HG02759 (cell line): ENCODE results near the gene VPS26C.

Experiments used
- ATAC-seq: cut with Tn5 transposase; IDR thresholded peaks from one replicate; pipeline ENCODE4 v1.9.1; 2021; ENCODE audit warnings: mild to moderate bottlenecking, moderate library complexity; ENCODE audit not compliant: unreplicated experiment

The VPS26C gene

DNA sequence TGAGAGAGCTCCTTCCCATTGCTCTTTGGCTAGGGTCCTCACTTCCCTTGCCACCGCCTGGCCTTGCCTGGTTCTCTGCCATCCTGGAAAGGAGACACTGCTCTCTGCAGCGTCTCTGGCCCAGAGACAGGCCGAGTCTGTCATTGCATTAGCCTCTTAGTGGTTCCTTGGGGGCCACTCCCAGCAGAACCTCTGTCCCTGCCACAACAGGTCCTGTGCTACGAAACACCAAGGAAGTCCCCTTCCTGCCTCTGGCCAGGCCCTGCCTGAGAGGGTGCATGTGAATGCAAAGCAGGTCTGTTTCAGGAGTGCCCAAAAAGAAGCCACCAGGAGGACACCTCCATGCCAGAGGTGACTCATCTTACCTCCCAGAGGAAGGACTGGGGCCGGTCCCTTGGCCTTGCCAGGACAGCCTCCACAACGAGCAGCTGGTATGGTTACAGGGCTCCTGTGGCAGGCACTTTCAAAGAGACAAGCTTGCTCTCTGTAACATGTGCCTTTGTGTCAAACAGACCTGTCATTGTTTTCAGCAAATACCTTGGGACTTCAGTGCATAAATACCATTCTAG, 59.6 kb downstream of the VPS26C start:
- ATAC-seq: peak; percentile 55

DNA sequence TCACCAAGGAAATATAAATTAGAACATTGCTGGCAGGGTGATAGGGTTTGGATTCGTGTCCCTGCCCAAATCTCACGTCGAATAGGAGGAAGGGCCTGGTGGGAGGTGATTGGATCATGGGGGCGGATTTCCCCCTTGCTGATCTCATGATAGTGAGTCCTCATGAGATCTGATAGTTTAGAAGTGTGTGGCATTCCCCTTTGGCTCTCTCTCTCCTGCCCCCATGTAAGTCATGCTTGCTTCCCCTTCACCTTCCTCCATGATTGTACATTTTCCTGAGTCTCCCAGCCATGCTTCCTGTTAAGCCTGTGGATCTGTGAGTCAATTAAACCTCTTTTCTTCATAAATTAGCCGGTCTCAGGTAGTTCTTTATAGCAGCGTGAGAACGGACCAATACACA, 60.6 kb downstream of the VPS26C start:
- no peak for ATAC-seq

DNA sequence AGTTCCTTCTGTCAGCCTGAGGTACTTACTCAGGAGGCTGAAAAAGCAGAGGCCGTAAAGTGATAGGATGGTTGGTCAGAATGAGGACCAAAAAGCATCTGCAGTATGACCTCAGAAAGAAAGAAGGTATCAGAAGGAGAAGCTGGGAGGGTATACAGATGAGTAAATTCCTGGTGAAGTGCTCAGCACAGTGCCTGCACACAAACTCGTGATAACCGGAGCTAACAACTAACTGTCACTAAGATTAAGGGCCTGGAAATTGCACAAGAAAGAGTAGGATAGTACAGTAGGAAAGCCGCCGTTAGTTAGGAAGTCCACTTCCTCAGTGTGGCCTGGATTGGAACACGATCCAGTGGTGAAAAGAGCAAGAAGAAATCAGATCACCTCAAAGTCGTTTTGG, 62.6 kb downstream of the VPS26C start:
- ATAC-seq: no peak

DNA sequence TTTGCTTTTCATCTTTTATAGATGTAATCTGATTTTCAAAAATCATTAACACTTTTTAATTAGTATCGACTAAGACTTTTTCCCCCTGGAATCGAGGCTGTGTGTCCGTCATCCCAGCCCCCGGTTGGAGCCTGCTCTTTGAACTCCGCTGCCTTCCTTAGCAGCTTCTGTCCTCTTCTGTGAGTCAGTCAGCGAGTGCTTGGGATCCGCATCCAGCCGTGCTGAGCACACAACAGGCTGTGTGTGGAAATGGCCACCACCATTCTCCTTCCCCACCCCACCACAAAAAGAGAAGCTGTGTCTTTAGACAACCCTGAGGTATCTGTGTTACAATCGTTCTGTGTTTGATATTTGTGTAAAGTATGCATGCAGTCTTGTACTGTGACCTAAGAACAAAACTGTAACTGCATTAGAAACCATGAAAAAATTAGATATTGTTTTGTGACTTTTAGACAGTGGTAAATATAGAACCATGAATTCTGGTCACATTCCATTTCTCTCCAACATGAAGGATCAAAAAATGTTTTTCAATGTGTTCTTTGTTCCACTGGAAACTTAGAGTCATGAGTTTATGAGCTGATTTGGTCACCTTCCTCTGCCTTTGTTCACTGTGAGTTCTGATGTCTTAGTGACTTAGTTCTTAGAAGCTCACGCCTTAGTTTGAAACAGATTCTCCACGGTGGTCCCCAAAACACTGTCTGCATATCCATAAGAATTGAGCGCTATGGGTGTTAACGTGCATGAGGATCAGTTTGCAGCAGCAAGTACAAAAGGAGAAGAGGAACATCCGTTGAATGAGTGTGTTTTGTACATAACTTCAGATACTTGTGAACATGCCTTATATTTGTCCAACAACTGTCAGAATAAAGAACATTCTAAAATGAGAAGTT, 64.7 kb downstream of the VPS26C start:
- no peak for ATAC-seq

DNA sequence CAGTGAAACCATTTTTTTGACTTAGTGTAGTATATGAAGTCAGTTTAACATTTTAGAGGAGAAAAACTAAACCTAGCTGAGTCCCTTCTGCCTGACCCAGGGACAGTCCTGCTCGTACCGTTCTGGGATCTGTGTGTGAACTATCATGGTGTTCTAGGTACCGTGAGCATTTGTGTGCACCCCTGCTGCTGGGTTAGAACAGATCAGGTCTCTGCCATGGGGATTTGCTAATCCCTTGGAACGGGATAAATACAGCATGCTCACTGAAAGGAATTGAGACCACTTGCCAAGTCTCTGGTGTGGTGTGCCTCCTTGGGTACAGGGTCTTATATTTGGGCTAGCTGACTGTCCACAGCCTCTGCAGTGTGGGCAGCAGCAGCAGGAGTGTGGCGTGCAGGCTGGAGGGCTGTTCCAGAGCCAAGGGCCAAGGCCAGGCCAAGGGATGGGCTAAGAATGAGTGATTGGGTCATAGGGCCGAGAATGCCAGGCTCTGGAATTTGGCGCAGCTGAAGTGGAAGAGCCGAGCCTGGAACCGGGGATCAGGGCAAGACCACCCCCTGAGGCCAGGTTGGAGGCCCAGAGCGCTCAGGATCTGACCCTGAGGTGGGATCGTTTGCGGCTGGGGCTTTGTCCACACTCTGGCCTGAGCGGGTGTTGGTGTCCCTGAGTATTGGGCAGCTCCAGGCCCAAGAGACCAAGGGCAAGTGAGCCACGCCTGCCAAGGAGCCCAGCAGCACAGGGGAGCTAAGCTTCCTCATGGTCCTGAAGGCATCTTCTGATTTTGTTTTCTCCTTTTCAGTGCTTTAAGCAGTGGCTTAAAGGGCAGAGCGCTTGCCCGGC, 66.3 kb downstream of the VPS26C start:
- no peak for ATAC-seq

DNA sequence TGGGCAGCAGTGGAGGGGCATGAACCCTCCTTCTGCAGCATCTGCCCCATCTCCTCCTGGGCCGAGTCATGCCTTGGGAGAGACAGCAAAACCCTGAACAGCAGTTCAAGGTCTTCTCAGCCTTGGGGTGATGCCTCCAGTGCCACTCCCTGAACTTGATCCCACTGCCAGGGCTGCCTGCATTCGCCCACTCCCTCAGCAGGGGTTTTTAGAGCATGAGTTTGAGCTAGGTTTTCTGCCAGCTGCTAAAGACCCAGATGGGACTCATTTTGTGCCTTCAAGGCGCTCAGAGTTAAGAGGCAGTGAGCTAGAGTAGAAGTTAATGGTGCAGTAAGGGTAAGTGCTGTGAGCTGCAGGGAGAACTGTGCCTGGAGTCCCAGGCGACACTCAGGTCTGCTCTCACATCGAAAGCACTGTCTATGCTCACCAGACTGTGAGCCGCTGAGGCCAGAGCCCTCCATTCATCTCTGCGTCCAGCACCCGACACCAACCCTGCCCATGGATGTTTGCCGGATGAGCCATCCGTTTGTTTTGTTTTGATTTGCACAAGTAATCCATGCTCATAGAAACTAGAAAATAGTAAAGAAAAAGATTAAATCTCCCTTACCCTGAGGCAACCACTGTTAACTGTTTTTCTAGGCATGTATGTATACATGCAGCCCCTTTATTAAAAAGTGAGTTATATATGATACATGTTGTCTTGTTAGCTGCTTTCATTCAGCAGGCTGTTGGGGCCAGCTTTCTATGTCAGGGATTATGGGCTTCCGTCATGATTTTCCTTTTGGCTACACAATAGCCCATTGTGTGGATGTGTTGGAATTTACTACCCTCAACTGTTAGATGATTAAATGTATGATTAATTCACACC, 67.8 kb downstream of the VPS26C start:
- no peak for ATAC-seq

DNA sequence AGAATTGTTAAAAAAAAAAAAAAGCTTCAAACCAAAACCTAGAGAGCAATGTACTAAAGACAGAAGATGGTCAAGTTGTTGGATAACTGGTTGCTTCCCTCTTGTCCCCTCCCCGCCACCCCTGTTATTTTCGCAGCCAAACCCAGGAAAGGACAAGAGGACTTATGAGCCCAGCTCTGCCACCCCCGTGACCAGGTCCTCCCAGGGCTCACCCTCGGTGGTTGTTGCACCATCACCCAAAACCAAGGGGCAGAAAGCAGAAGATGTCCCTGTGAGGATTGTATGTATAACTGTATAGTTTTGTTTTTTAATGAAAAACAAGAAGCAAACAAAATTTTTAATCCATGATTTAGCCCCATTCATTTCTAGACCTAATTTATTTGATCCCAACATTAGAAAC, 69.4 kb downstream of the VPS26C start:
- no peak for ATAC-seq

DNA sequence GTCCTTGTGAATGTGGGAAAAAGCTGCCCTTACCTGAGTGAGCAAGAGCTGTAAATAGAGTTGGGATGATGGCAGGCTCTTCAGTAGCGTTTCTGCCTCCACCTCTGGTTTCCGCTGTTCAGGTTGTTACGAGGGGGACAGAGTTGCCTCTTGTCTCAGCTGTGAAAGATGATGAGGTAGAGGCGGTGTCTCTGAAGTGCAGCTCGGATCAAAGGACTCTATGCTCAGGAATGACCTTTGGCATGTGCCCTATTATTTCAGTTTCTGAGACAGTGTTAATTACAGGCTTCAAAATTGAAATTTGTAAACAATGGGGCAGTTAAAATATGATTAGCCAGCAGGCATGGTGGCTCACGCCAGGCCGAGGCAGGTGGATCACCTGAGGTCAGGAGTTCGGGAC, 70.3 kb downstream of the VPS26C start:
- ATAC-seq: no peak

DNA sequence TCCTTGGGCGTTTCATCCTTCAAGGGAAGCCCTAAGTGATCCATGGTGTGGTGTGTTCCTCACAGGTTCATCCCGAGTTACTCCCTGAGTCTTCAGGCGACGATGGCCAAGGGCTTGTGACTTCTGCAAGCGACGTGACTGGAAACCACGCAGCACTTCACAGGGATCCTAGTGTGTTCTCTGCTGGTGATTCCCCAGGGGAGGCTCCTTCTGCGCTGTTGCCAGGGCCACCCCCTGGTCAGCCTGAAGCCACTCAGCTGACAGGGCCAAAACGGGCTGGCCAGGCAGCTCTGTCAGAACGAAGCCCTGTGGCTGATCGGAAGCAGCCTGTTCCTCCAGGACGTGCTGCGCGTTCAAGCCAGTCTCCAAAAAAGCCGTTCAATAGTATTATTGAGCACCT, 71.5 kb downstream of the VPS26C start:
- no peak for ATAC-seq

DNA sequence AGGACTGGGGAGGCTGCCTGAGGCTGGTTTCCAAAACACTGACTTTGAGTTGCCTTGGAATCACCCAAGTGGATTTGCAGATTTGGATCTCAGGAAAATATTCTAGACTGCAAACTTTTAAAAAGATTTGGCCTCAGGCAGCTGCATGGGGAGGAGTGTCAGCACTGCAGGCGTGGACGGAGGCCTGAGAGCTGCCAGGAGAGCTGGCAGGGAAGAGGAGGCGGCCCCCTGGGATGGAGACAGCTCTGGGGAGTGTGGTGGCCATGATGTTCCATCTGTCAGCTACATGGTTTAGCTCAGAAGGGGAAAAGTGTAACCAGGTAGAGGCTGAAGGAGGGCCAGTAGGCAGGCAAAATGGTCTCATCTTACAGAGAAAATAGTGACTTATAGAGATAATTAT, 72.1 kb downstream of the VPS26C start:
- ATAC-seq: no peak

DNA sequence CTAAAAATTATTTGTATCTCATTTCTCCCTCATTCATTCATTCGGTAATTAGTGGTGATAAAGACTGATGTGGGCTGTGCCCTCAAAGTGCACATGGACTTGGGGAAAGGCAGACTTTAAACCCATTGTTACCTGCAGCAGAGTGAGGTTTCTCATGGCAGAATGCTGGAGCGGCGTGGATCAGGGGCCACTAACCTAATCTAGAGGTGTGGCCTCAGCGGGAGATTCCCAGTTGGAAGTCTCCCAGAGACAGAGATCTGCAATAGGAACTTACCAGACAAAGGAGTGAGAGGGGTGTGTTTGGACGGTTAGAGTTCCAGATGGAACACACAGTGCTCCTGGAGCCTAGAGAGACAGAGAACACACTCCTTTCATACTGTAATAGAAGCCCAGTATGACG, 73.5 kb downstream of the VPS26C start:
- no peak for ATAC-seq

DNA sequence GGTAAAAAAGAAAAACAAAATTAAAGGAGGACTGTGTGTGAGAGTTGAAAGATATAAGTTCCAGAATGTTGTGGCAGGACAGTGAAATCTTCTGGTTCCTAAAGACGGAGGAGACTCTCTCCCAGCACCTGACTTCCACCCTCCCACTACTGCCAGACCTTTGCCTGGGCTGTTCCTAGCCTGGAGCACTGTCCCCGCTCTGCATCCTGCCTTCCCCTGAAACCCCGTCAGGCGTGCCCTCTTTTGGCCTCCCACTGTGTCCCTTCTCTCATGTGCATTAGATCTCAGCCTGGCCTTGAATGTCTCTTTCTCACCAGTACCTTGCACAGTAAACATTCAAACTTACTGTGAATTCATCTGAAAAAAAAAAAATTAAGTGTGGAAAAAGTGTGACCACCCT, 74.1 kb downstream of the VPS26C start:
- ATAC-seq: no peak

DNA sequence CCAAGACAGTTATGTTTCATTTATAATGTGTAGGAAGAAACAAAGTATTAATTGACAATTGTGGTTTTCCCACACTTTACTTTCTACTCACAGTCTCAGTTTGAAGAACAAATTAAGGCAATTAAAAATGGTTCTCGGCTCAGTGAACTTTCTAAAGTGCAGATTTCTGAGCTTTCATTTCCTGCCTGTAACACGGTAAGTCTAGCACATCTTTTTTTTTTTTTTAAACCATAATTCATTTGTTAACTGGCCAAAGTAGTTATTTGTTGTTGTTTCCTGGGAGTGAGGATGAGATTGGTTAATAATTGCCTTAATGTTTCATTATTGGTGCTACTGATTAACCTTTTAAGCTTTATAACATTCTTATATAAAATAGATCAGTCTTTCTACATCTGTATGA, 75.1 kb downstream of the VPS26C start:
- ATAC-seq: no peak

DNA sequence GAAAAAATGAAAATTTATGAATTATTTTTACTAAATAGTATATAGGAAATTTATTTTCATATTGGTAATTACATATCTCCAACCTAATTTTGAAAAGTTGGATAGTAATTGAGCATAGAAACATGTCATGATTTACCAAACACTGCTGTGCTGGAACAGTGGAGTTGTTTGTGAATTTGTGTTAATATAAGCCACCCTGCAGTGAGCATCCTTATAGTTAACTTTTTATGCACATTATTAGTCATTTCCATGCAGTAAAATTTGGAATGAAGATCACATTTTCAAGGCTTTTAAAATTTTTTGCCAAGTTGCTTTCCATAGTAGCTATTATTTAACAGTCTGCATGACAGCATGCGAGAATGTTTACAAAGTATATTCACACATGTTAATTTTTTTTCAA, 78.3 kb downstream of the VPS26C start:
- no peak for ATAC-seq

DNA sequence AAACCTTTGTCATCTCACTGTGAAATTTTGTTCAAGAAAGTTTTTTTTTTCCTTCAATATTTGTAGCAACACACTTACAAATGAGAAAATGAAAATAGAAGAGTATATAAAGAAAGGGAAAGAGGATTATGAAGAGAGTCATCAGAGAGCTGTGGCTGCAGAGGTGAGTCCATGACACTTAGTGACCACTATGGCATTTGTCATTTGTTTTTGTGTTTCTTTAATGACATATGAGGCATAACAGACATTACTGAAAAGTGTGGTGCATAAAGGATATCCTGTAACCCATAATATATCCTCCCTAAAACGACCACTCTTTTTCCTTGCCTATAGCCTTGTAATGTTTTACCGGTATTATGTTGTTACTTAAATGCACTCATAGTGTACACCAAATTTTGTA, 80.2 kb downstream of the VPS26C start:
- no peak for ATAC-seq

DNA sequence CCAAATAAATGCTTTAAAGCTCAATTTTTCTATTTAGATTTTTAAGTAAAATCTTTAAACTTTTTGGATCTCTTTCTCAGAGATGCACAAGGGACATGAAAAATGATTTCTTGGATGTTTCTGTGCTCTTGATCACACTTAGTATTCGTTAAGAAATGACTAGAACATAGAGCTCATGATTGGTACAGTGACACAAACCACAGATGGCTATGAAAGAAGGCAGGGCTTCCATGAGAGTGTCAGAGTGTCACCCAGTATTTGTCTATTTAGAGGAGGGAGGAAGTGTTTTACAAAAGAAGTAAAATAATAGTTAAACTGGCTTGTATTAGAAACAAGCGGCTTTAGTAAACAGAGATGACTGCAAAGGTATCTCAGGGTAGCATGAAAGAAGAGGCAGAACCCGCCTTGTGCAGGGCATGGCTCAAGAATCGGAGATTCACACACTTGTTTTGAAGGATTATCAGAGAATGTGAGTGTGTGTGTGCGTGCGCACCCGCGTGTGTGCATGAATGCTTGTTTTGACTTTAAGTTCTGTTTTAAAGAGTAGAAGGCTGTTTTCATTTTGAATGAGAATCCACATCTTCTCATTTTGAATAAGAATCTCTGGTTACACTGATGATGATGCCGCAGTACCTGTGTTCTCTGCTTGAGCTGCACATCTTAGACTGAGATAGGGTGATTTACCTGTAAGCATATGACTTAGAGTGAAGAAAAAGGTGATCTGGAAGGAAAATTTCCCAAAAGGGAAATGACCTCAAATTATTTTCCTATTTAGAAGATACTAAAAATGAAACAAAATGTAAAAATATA, 82.1 kb downstream of the VPS26C start:
- ATAC-seq: no peak

DNA sequence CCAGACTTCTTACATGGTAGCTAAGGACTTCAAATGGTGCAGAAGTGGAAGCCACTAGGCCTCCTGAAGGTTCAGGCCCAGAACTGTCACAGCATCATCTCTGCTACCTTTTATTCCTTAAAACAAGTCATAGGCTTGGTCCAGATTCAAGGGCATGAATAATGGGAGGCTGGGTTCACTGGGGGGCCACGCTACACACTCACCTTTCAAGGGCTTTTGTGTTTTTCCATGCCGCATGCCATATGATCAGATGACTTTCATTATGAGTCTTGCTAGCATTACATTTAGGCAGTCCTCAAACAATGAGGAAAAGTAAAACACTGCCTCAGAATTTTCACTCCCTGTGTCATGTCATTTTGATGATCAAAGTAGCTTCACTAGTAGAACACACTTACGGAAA, 83.4 kb downstream of the VPS26C start:
- no peak for ATAC-seq

DNA sequence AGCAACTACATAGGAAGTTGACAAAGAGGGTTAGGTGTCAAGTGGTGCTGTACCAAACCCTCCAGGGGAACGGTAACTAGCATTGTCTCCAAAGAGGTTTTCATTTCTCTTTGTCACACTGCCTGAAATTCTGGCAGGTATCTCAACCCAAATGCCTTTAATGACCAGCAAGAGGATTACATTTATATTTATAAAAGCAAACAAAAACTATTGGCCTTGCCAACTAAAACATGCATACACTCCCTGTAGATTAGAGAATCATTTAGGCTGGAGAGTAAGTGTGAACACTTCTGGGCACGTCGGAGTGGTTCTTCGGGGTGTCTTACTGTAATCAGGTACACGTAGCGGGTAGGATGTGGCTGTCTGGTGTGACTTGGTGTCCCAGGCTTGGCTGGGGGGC, 84.9 kb downstream of the VPS26C start:
- ATAC-seq: no peak

DNA sequence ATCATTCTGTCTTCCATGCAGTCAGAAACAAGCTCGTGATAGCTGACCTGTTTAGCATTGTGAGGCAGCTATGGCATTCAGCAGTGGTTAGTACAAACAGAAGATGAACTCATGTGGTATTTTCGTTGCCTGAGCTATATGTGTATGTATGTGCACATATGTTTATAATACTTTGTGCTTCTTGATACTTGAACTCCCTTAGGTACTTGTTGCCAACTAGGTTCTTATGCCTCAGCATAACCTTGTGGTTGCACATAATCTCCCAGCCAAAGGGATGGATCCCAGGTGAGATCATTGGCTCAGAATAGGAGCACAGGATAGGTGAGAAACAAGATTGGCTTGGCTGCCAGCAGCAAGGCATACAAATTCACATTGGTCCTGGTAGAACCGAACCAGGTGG, 86.1 kb downstream of the VPS26C start:
- no peak for ATAC-seq

DNA sequence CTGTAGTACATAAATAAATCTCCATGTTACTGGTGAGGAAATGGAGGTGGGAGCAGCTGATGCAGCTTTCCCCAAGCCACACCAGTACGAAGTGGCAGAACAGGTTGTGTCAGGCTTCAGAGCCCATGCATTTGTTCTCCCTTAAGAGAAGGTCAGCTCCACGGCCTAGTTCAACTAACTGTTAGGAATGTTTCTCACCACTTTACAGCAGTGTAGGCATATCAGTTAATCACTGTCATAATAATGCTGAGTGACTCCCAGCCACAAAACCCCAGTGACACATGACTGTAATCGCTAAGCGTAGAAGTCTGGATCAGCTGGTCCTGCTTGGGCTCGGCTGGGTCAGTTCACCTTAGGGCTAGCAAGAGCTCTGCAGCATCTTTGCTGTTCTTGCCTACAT, 90.4 kb downstream of the VPS26C start:
- no peak for ATAC-seq
